Muscle of leg (tissue), 11 donors: ENCODE measurements around the gene AUP1. TPM values are rescaled to one million over a fixed set of nuclear protein-coding genes. Genes with fewer than 3 reads are reported as not detected.

Experiments used
- DNase-seq: peaks from one replicate; pipeline ENCODE4 v3.0.0; 2013
- H3K27ac ChIP-seq: one replicate; pipeline ENCODE4 v1.5.1; 2013; ENCODE audit warnings: mild to moderate bottlenecking, low read length, control low read depth
- H3K27me3 ChIP-seq: one replicate; pipeline ENCODE4 v1.6.1; 2013; ENCODE audit warnings: low read length; ENCODE audit not compliant: control insufficient read depth, insufficient read depth
- H3K36me3 ChIP-seq: one replicate; pipeline ENCODE4 v1.6.1; 2013; ENCODE audit warnings: low read length; ENCODE audit not compliant: control insufficient read depth, insufficient read depth
- H3K4me1 ChIP-seq: one replicate; pipeline ENCODE4 v1.6.1; 2013; ENCODE audit warnings: low read length; ENCODE audit not compliant: control insufficient read depth, insufficient read depth
- H3K4me3 ChIP-seq: one replicate; pipeline ENCODE4 v1.5.1; 2013; ENCODE audit warnings: low read length, control low read depth
- H3K9me3 ChIP-seq: replicated peaks from 2 replicates; pipeline ENCODE4 v1.6.1; 2013; ENCODE audit warnings: low read depth, low read length; ENCODE audit not compliant: control insufficient read depth
- WGBS: methylation state at CpG from one replicate; pipeline ENCODE4 v1.1.5; 2013; ENCODE audit warnings: missing lambda C conversion rate; ENCODE audit not compliant: insufficient coverage; 5-methylcytosine and 5-hydroxymethylcytosine counted together
- polyA plus RNA-seq, 8 donors: library from polyadenylated mRNA; unstranded; fragments of 120-200 nt; gene quantifications; one replicate each; pipeline versions ENCODE4 v1.2.1 to v1.2.3, GENCODE V29; 2013; ENCODE audit warnings: inconsistent platforms in 1 of 8, low replicate concordance in 1 of 8; ENCODE audit not compliant: insufficient read length in 8 of 8, insufficient read depth in 1 of 8
- total RNA-seq: library from RNA; stranded (reverse); fragments of 120-200 nt; gene quantifications from one replicate; pipeline ENCODE4 v1.2.4, GENCODE V29; 2013

AUP1 gene
- total and polyA plus RNA-seq, 9 donors: 58.5 to 84.9 (median 66.2) TPM

DNA sequence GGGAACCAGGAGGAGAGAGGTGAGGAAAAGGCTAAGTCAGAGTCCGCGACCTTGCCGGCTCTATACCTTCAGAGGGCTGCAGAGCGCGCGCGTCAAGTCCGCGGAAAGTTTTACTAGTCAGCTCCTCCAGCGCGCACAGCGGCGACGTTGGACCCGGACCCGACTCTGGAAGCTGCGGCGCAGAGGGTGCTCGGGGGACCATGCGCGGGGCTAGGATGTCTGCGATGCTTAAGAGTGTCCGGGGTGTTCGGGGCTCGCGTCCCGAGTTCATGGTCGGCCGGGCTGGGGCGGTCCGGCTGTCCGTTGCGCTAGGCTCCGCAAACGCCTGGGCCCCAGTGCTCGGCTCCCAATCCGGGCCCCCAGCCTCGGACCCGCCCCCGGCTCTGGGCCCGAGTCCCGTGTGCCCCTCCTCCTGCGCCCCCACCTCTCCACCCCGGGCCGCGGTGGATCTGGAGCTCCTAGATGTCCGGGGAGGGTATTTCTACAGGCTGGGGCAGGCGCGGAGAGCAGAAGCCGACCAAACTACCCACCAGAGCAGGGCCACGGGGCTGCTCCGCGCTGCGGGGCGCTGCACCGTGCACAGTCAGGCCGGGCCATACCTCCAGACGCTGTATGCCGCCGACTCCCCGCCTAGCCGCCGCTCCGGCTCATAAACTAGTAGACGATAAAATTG, 30.1 kb downstream of the AUP1 start, which contains the start of gene LBX2:
Gene LBX2, minus strand, starts transcription at position 337 of the 673 bp plus-strand sequence. Its CDS starts 66 bp downstream, at position 271.
- under 1% methylated on average over 64 of the region's 65 CpGs for WGBS
- H3K4me3 ChIP-seq: peak within 1 kb of the TSS; percentile 42
- peak; percentile 58 for DNase-seq

DNA sequence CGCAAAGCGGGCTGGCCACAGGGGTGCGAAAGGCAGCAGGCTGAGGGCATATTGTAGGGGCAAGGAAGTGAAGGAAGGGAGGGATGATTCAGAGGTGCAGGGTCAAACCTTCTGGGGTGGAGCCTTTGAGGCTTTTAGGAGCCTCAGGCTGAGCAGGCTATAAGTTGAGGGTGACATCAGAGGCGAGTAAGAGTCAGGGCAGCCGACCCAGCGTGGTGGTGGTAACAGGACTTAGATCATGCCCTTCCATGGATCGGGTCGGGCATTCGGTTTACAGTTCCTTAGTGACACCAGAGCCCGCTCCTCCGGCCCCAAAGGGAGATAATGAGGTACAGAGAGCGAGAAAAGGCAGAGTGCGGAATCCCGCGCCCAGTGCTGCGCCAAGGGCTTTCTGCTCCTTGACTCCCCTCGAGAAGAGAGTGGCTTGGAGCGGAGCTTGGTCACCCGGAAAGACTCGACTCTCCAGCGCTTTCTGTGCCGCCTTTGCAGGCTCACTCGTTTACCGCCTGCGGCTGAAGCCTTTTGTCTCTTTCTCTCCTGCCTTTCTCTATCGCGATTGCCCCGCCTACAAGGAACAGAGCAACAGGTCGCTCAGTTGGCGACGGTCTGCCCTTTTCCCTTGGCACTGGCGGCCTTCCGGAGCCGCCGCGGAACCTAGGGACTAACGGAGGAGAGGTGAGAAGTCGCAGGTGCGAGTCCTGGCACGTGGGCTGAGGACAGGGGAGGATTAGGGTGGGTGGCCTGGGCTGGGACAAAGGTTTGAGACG, 30.8 kb downstream of the AUP1 start:
- peak overlapping the region; percentile 42 for H3K4me3 ChIP-seq
- H3K27ac ChIP-seq: no peak overlapping the region
- peaks cover 73% of the 10 kb centered on the region for H3K27me3 ChIP-seq
- WGBS: under 1% methylated on average over 37 of the region's 41 CpGs
- peak; percentile 25 for DNase-seq
- H3K36me3 ChIP-seq: peaks cover 12% of the 10 kb centered on the region
- H3K4me1 ChIP-seq: peaks cover 51% of the 10 kb centered on the region
- no peaks in the 10 kb centered on the region for H3K9me3 ChIP-seq

More for the DNA sequence above, 30.1 kb downstream of the AUP1 start, which contains the start of gene LBX2:
- H3K4me1 ChIP-seq: peaks cover 58% of the 10 kb centered on the region
- peaks cover 5% of the 10 kb centered on the region for H3K36me3 ChIP-seq
- H3K9me3 ChIP-seq: no peaks in the 10 kb centered on the region
- H3K27ac ChIP-seq: no peak within 1 kb of the TSS
- H3K27me3 ChIP-seq: peaks cover 81% of the 10 kb centered on the region

DNA sequence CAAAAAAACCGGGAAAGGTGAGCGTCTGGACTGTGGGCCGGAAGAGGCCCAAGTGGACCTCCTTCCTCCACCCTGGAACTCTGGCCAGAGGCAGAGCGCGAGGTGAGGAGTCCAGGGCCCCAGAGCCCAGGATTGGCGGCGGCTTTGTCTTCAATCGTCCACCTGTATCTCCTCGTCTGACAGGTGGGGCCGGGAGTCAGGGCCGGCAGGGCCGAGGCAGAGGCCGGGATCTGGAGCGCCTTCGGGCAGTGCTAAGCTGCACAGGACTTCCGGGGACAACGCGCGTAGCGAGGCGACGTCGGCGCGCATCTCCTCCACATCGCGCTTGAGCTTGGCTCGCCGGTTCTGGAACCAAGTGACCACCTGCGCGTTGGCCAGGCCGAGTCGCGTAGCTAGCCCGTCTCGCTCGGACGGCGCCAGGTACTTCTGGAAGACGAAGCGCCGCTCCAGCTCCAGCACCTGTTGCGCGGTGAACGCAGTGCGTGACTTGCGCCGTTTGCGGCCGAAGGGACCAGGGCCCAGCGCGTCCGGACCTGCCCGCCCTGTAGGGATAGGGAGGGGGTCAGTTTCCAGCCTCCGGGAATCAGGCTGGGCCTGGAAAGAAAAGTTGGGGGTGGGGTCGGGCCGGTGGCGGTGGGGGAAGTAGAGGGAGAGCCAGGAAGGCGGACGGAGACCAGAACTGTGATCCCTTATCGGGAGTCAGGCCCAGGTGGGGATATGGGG, 31.6 kb downstream of the AUP1 start:
- Histone ChIP-seq H3K27me3 (peaks cover 66% of the 10 kb centered on the region), H3K36me3 (peaks cover 19% of the 10 kb centered on the region), H3K27ac (no peak overlapping the region), H3K4me3 (peak overlapping the region; percentile 42), H3K4me1 (peaks cover 44% of the 10 kb centered on the region), H3K9me3 (no peaks in the 10 kb centered on the region)
- 2% methylated on average over 60 of the region's 61 CpGs for WGBS
- peak; percentile 19 for DNase-seq

DNA sequence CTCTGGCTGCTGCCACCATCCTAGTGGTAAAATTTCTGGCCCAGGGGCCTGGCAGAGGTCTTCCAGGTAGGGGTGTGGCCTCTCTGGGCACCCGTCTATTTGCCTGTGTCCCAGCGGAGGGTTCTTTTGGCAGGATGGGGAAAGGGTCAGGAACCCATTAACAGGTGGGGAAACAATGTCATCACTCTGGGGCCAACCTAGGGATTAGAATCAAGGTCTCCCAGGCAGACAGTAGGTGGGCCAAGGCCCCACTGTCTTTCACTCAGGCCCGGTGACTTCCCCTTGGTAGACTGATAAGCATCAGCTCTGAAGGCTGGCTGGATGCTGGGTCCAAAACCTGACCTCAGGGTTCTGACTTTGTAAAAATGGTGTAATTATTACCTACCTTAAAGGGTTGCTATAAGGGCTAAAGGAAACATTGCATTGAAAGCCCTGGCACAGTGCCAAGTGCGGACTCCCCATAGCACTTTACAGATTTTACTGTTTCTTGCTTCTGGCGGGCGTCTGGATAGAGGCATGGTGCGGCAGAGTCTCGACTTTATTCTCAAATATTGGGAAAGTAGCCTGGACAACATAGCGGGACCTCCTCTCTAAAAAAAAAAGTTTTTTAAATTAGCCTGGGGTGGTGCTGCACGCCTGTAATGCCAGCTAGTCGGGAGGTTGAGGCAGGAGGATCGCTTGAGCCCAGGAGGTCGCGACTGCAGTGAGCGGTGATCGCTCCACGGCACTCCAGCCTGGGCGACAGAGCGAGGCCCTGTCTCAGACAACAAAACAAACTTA, 32.3 kb downstream of the AUP1 start:
- no peaks in the 10 kb centered on the region for H3K9me3 ChIP-seq
- H3K27me3 ChIP-seq: peaks cover 58% of the 10 kb centered on the region
- DNase-seq: peak; percentile 19
- peaks cover 27% of the 10 kb centered on the region for H3K36me3 ChIP-seq
- H3K4me1 ChIP-seq: peaks cover 36% of the 10 kb centered on the region
- no peak overlapping the region for H3K27ac ChIP-seq
- H3K4me3 ChIP-seq: peak overlapping the region; percentile 42
- 19% methylated on average over 13 of the region's 19 CpGs for WGBS

DNA sequence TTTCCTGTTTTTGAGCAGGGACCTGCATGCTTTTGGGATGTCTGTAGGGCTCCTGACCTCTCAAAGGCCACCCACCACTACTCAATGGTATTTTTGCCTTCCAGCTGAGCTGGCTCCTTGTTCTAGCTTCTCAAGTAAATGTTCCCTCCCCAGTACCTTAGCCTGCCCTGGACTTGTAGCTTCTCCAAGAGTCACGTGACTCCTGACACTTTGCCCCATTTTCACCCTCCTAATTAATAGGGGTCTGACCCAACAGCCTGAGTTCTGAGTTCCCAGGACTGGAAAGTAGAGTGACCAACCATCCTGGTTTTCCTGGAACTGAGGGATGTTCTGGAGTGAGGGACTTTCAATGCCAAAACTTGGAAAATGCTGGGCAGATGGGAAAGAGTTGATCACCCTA, 34.1 kb downstream of the AUP1 start:
- Histone ChIP-seq H3K27me3 (peaks cover 41% of the 10 kb centered on the region), H3K27ac (no peak overlapping the region), H3K4me1 (peaks cover 33% of the 10 kb centered on the region), H3K4me3 (no peak overlapping the region), H3K9me3 (no peaks in the 10 kb centered on the region), H3K36me3 (peaks cover 44% of the 10 kb centered on the region)
- 100% methylated on average over 1 of the region's 1 CpG for WGBS
- no peak for DNase-seq

DNA sequence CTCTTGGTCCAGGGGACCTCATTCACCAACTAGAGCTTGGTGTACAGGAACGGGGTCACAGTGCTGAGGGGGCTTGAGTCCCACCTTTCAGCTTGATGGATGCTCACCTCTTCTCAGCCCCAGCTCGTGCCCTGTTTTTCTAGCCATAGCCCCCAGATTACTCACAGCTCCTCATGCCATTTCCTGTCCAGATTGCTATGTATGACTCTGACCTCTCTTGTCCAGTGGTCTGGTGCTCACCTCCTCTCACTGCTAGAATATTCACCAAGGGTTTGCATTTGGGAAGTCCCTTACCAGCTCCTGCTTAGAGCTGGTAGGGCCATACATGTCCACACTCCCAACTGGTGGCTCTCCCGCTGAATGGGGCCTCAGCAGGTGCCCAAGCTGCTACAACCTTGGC, 36.0 kb downstream of the AUP1 start:
- Histone ChIP-seq H3K9me3 (no peaks in the 10 kb centered on the region), H3K27ac (no peak overlapping the region)
- 100% methylated on average over 2 of the region's 3 CpGs for WGBS

DNA sequence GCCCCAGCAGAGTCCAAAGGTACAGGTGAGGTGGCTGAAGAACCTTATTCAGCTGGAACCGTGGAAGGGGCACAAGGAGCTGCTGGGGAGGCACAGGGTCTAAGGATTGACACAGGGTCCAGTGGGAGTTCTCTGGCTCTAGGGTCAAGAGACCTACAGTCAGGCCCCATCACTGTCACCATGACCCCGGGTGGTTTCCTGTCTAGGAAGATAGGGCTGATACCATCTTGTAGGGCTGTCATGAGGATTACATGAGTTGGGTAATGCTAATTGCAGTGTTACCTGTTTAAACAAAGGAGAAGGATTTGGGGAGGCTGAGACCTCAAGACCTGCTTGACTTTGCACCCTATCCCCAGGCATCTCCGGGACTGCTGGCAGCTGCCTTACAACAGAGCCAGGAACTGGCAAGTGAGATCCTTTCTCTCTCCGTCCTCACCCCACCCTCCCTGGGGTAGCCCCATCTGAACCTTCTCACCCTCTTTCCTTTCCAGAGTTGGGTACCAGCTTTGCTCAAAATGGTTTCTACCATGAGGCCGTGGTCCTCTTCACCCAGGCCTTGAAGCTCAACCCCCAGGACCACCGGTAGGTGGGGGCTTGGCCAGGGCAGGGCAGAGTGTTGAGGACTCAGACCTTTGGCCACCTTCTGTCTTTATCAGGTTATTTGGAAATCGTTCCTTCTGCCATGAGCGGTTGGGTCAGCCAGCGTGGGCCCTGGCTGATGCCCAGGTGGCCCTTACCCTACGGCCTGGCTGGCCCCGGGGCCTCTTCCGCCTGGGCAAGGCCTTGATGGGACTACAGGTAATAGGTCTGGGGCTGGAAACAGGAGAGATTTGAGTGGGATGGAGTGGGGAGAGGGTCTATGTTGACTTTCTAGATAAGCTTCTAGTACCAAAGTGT, 37.6 kb downstream of the AUP1 start:
- no peaks in the 10 kb centered on the region for H3K9me3 ChIP-seq
- H3K27ac ChIP-seq: no peak overlapping the region
- no peak for DNase-seq
- H3K36me3 ChIP-seq: peaks cover 65% of the 10 kb centered on the region
- H3K27me3 ChIP-seq: peaks cover 5% of the 10 kb centered on the region
- H3K4me3 ChIP-seq: no peak overlapping the region
- WGBS: 94% methylated on average over 11 of the region's 12 CpGs
- no peaks in the 10 kb centered on the region for H3K4me1 ChIP-seq

More for the DNA sequence above, 36.0 kb downstream of the AUP1 start:
- no peak overlapping the region for H3K4me3 ChIP-seq
- DNase-seq: no peak
- peaks cover 14% of the 10 kb centered on the region for H3K4me1 ChIP-seq
- H3K27me3 ChIP-seq: peaks cover 22% of the 10 kb centered on the region
- H3K36me3 ChIP-seq: peaks cover 61% of the 10 kb centered on the region

DNA sequence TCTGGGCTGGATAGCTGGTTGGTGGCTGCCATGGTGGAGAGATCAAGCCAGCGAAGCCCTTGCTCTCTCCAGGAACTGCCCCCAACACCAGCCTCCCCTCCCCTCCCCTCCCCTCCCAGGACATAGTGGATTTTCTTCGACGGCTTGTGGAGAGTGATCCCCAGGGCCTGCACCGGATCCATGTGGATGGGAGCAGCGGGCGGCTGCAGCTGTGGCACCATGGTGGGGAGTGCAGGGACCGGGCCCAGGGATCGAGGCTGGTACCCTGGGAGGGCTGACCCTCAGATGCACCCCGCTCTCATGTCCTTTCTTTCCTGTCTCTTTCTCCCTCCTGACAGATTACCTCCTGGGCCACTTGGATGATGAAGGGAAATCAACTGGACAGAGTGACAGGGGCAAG, 39.6 kb downstream of the AUP1 start:
- Histone ChIP-seq H3K36me3 (peaks cover 68% of the 10 kb centered on the region), H3K27ac (no peak overlapping the region), H3K27me3 (no peaks in the 10 kb centered on the region), H3K4me1 (no peaks in the 10 kb centered on the region), H3K9me3 (no peaks in the 10 kb centered on the region), H3K4me3 (no peak overlapping the region)
- WGBS: 93% methylated on average over 3 of the region's 9 CpGs
- no peak for DNase-seq
